OCI-LY7 (cell line): ENCODE results near the gene OSBPL3. TPM values are rescaled to one million over a fixed set of nuclear protein-coding genes. Genes with fewer than 3 reads are reported as not detected.

Experiments
- BruUV-seq: library from RNA; stranded (reverse); fragments of 400-500 nt; replicated peaks from 2 replicates; lab custom pipeline; 2021; lab: Mats Ljungman, UMichigan
- CTCF ChIA-PET: fragments of 300-600 bp; sonication (Branson Sonifier 250); formaldehyde crosslinking; loops from one replicate; lab custom pipeline; 2022; ENCODE audit warnings: antibody characterized with exemption; ENCODE audit not compliant: unreplicated experiment; lab: Charles Lee
- POLR2A ChIA-PET: fragments of 300-600 bp; sonication (Branson Sonifier 250); formaldehyde crosslinking; loops from one replicate; lab custom pipeline; 2022; ENCODE audit warnings: antibody characterized with exemption; lab: Charles Lee
- DNase-seq: peaks from one replicate; pipeline ENCODE4 v3.0.0-alpha.2; 2015; ENCODE audit warnings: low spot score
- H2AFZ ChIP-seq: fragments of 200-600 bp; sonication (generic), shearing (Covaris generic); 2 replicates; pipeline ENCODE4 v1.6.1; 2014; ENCODE audit warnings: mild to moderate bottlenecking, antibody characterized with exemption, low read length, moderate library complexity
- H3K27ac ChIP-seq: fragments of 200-600 bp; sonication (generic); 2 replicates; pipeline ENCODE4 v1.5.1; 2014; ENCODE audit warnings: mixed run types, low read depth, mild to moderate bottlenecking, moderate library complexity, low read length, inconsistent platforms; ENCODE audit not compliant: poor library complexity, severe bottlenecking
- H3K36me3 ChIP-seq: fragments of 200-600 bp; sonication (generic); 2 replicates; pipeline ENCODE4 v1.6.1; 2014; ENCODE audit warnings: mild to moderate bottlenecking, antibody characterized with exemption, low read length, moderate library complexity, mixed read lengths; ENCODE audit not compliant: insufficient read depth
- H3K4me1 ChIP-seq: fragments of 200-600 bp; sonication (generic); 2 replicates; pipeline ENCODE4 v1.5.1; 2014; ENCODE audit warnings: mild to moderate bottlenecking, low read length; ENCODE audit not compliant: insufficient read depth, poor library complexity, severe bottlenecking
- H3K4me2 ChIP-seq: fragments of 200-600 bp; sonication (generic); 2 replicates; pipeline ENCODE4 v1.6.1; 2014; ENCODE audit warnings: mild to moderate bottlenecking, low read length
- H3K4me3 ChIP-seq: fragments of 200-600 bp; sonication (generic); 2 replicates; pipeline ENCODE4 v1.5.1; 2014; ENCODE audit warnings: mild to moderate bottlenecking, low read depth, low read length; ENCODE audit not compliant: poor library complexity, severe bottlenecking
- H3K79me2 ChIP-seq: fragments of 200-600 bp; sonication (generic); 2 replicates; pipeline ENCODE4 v1.6.1; 2016; ENCODE audit warnings: low read depth, mild to moderate bottlenecking, low read length, moderate library complexity, mixed read lengths; ENCODE audit not compliant: insufficient read depth
- H3K9me2 ChIP-seq: fragments of 200-600 bp; sonication (generic); 2 replicates; pipeline ENCODE4 v1.6.1; 2016; ENCODE audit warnings: mild to moderate bottlenecking, low read length, mixed read lengths; ENCODE audit not compliant: insufficient read depth
- H3K9me3 ChIP-seq: fragments of 200-600 bp; sonication (generic); 2 replicates; pipeline ENCODE4 v1.6.1; 2014; ENCODE audit warnings: mild to moderate bottlenecking, mixed run types, low read length, mixed read lengths
- H4K20me1 ChIP-seq: fragments of 200-600 bp; sonication (generic); 2 replicates; pipeline ENCODE4 v1.6.1; 2014; ENCODE audit warnings: mild to moderate bottlenecking, antibody characterized with exemption, low read length, moderate library complexity, mixed read lengths; ENCODE audit not compliant: insufficient read depth
- CTCF ChIP-seq: fragments of 200-600 bp; sonication (generic); conservative IDR thresholded peaks from 2 replicates; pipeline ENCODE4 v1.5.1; 2014; ENCODE audit warnings: mild to moderate bottlenecking, antibody characterized with exemption, low read length, moderate library complexity, mixed read lengths
- EZH2phosphoT487 ChIP-seq: fragments of 200-600 bp; sonication (generic); IDR thresholded peaks from 2 replicates; pipeline ENCODE4 v1.6.1; 2018; ENCODE audit warnings: low read depth, borderline replicate concordance, mild to moderate bottlenecking, mixed run types, antibody characterized with exemption, low read length, moderate library complexity, mixed read lengths
- intact Hi-C: fragments of 100-400 bp; cut with micrococcal nuclease; formaldehyde crosslinking; loops from one replicate; pipeline ENCODE4 v1.10.0; 2022; ENCODE audit not compliant: unreplicated experiment
- total RNA-seq, 2 experiments: library from RNA; depleted of rRNA in 1 of 2; stranded (reverse); fragments of >200 nt in 1 of 2; shearing (Covaris generic) in 1 of 2; gene quantifications; 2 replicates each; pipeline ENCODE4 v1.2.3, GENCODE V29; 2014 to 2022

The OSBPL3 gene
- total RNA-seq, 2 experiments from 2014 or later, result 28.7 to 79.9 TPM

GRCh38 chr7:24964191-24964590 lies 15.8 kb downstream of the OSBPL3 start:
- Histone ChIP-seq H3K9me3 (no peaks in the 10 kb centered on the region; the same call in 1 of the 2 replicates), H3K4me1 (peaks cover 97% of the 10 kb centered on the region), H3K36me3 (peaks cover 19% of the 10 kb centered on the region), H3K79me2 (peaks cover 98% of the 10 kb centered on the region), H3K9me2 (no peaks in the 10 kb centered on the region), H4K20me1 (peaks cover 27% of the 10 kb centered on the region; the same call in 1 of the 2 replicates), H3K4me2 (peak overlapping the region; percentile 83), H3K27ac (no peak overlapping the region), H2AFZ (no peak overlapping the region), H3K4me3 (no peak overlapping the region)
- ChIA-PET POLR2A (interaction anchor here (0.9 to 2.4 kb wide), 9 partner anchors 10 to 118 kb away, joined by 3 to 7 read pairs (median 4); no protein-coding TSS in a partner anchor), CTCF (no interaction called here)
- intact Hi-C loops, result no loop called here
- TF ChIP-seq CTCF, result no peak
- TF ChIP-seq EZH2phosphoT487, result no peak
- no peak for DNase-seq
- no TSS peak for BruUV-seq

- ChIA-PET POLR2A (interaction anchor here (0.7 to 2.4 kb wide), 5 partner anchors 11 to 134 kb away, joined by 3 to 5 read pairs (median 4); no protein-coding TSS in a partner anchor), CTCF (no interaction called here)
- H3K4me2 ChIP-seq, result peak overlapping the region; percentile 83
- peaks cover 97% of the 10 kb centered on the region for H3K4me1 ChIP-seq
- H3K36me3 ChIP-seq, result peaks cover 28% of the 10 kb centered on the region
- peaks cover 37% of the 10 kb centered on the region for H4K20me1 ChIP-seq
- H3K4me3 ChIP-seq, result peak overlapping the region; percentile 45
- H3K9me2 ChIP-seq, result no peaks in the 10 kb centered on the region
- no peak overlapping the region for H2AFZ ChIP-seq
- TF ChIP-seq EZH2phosphoT487, result no peak
- no peak for TF ChIP-seq CTCF
- peak overlapping the region; percentile 59 for H3K27ac ChIP-seq
- DNase-seq, result peak; percentile 77
- peaks cover 98% of the 10 kb centered on the region for H3K79me2 ChIP-seq
- intact Hi-C loops, result loop anchor here (2.0 kb wide), 1 partner anchor 26 kb away; no protein-coding TSS in a partner anchor
- no TSS peak for BruUV-seq
- no peaks in the 10 kb centered on the region; the same call in 1 of the 2 replicates for H3K9me3 ChIP-seq
Observed at GRCh38 chr7:24963218-24963617, 16.8 kb downstream of the OSBPL3 start.

GRCh38 chr7:24962418-24962962 lies 17.5 kb downstream of the OSBPL3 start:
- peaks cover 90% of the 10 kb centered on the region for H3K4me1 ChIP-seq
- peaks cover 28% of the 10 kb centered on the region for H3K36me3 ChIP-seq
- H2AFZ ChIP-seq, result no peak overlapping the region
- peaks cover 40% of the 10 kb centered on the region for H4K20me1 ChIP-seq
- no peaks in the 10 kb centered on the region; the same call in 1 of the 2 replicates for H3K9me3 ChIP-seq
- no peak for TF ChIP-seq CTCF
- no peak for TF ChIP-seq EZH2phosphoT487
- DNase-seq, result no peak
- intact Hi-C loops, result loop anchor here (2.0 kb wide), 1 partner anchor 26 kb away; no protein-coding TSS in a partner anchor
- peak overlapping the region; percentile 59 for H3K27ac ChIP-seq
- H3K9me2 ChIP-seq, result no peaks in the 10 kb centered on the region
- peaks cover 98% of the 10 kb centered on the region for H3K79me2 ChIP-seq
- peak overlapping the region; percentile 45 for H3K4me3 ChIP-seq
- no TSS peak for BruUV-seq
- CTCF ChIA-PET, result no interaction called here
- peak overlapping the region; percentile 83 for H3K4me2 ChIP-seq
- POLR2A ChIA-PET, result interaction anchor here (0.6 to 2.4 kb wide), 4 partner anchors 11 to 1004 kb away, joined by 3 to 5 read pairs (median 3); no protein-coding TSS in a partner anchor
